HEK293T (cell line): ENCODE data around the gene CD300A.

ENCODE experiments used
- BHLHE40 ChIP-seq: fragments of 450-650 bp; IDR thresholded peaks from 2 replicates; pipeline ENCODE4 v1.6.1; 2016; ENCODE audit warnings: mild to moderate bottlenecking, moderate library complexity, borderline replicate concordance
- FOXK2 ChIP-seq: fragments of 450-650 bp; IDR thresholded peaks from 2 replicates; pipeline ENCODE4 v1.6.1; 2016; ENCODE audit warnings: mild to moderate bottlenecking
- HDGF ChIP-seq: fragments of 450-650 bp; IDR thresholded peaks from 2 replicates; pipeline ENCODE4 v1.6.1; 2017; ENCODE audit warnings: antibody characterized with exemption, borderline replicate concordance
- L3MBTL2 ChIP-seq: fragments of 450-650 bp; conservative IDR thresholded peaks from 2 replicates; pipeline ENCODE4 v1.6.1; 2016; ENCODE audit warnings: mild to moderate bottlenecking
- NFRKB ChIP-seq: fragments of 450-650 bp; IDR thresholded peaks from 2 replicates; pipeline ENCODE4 v1.6.1; 2016; ENCODE audit warnings: mild to moderate bottlenecking, moderate library complexity
- SP1 ChIP-seq: fragments of 450-650 bp; IDR thresholded peaks from 2 replicates; pipeline ENCODE4 v1.6.1; 2017
- SUZ12 ChIP-seq: fragments of 450-650 bp; IDR thresholded peaks from 2 replicates; pipeline ENCODE4 v1.6.1; 2016; ENCODE audit warnings: mild to moderate bottlenecking
- TARDBP ChIP-seq: fragments of 450-650 bp; IDR thresholded peaks from 2 replicates; pipeline ENCODE4 v1.6.1; 2016

- TF ChIP-seq L3MBTL2 (no peak), HDGF (no peak), SP1 (no peak), BHLHE40 (no peak), FOXK2 (no peak), SUZ12 (no peak), NFRKB (no peak), TARDBP (no peak)
Measured at GRCh38 chr17:74531231-74531761, 64.9 kb downstream of the CD300A start, which contains the start of gene CD300LB.
